K562 (cell line): Measurements from ENCODE around the gene CCDC102B. TPM values are rescaled to one million over a fixed set of nuclear protein-coding genes. Genes with fewer than 3 reads are reported as not detected.

Experiments used
- ATAC-seq: fragments of 200-7000 bp; cut with Tn5 transposase; 3 replicates; pipeline ENCODE4 v1.9.1; 2020; ENCODE audit warnings: moderate library complexity
- BruUV-seq: library from RNA; stranded (reverse); fragments of 400-500 nt; replicated peaks from 2 replicates; lab custom pipeline; 2021; lab: Mats Ljungman, UMichigan
- CTCF ChIA-PET: fragments of 300-600 bp; formaldehyde crosslinking; extraction: SDS; loops from one replicate; lab custom pipeline; 2021; ENCODE audit warnings: low intra/inter-chr PET ratio; lab: Yijun Ruan, JAX
- POLR2A ChIA-PET: fragments of 300-600, 350-650 bp; sonication (Branson Sonifier 250); formaldehyde crosslinking; extraction: SDS; loops from one replicate; lab custom pipeline; 2021; ENCODE audit warnings: antibody characterized with exemption, inconsistent platforms; lab: Yijun Ruan, JAX
- DNase-seq, 4 experiments: peaks; one replicate each; pipeline versions ENCODE4 v3.0.0 to v3.0.0-alpha.2; 2011 to 2018; ENCODE audit warnings: low spot score in 3 of 4, mixed read lengths in 3 of 4; ENCODE audit errors: extremely low read depth in 1 of 4
- FAIRE-seq: peaks from 2 replicates; lab custom pipeline; 2011; peaks lifted over from hg19 to GRCh38; lab: Jason Lieb, UNC
- H2AFZ ChIP-seq: 2 replicates; pipeline ENCODE4 v1.6.0; 2011; ENCODE audit warnings: low read depth, low read length, control low read depth, inconsistent platforms
- H3K27ac ChIP-seq: fragments of 200-600 bp; 3 replicates; pipeline ENCODE4 v1.8.0; 2011; ENCODE audit warnings: low read depth, mild to moderate bottlenecking, control low read depth, inconsistent platforms, low read length, moderate library complexity, mixed read lengths; ENCODE audit errors: extremely low read depth
- H3K27me3 ChIP-seq, 2 experiments: fragments of 300-600 bp in 1 of 2; 2 replicates in 1 of 2; 3 replicates in 1 of 2; pipeline versions ENCODE4 v1.6.0 to v1.8.0; 2011; ENCODE audit warnings: inconsistent platforms in 2 of 2, low read length in 2 of 2, mild to moderate bottlenecking in 1 of 2, mixed read lengths in 1 of 2, moderate library complexity in 1 of 2; ENCODE audit not compliant: control insufficient read depth in 2 of 2, insufficient read depth in 2 of 2
- H3K36me3 ChIP-seq: fragments of 300-600 bp; 3 replicates; pipeline ENCODE4 v1.8.0; 2011; ENCODE audit warnings: mild to moderate bottlenecking, low read length, inconsistent platforms; ENCODE audit not compliant: control insufficient read depth, insufficient read depth
- H3K4me1 ChIP-seq, 2 experiments: fragments of 200-600 bp in 1 of 2; replicated peaks in 1 of 2; 2 replicates in 1 of 2; 3 replicates in 1 of 2; pipeline versions ENCODE4 v1.5.1 to v1.8.0; 2011; ENCODE audit warnings: inconsistent platforms in 2 of 2, low read length in 2 of 2, mild to moderate bottlenecking in 1 of 2, mixed read lengths in 1 of 2, moderate library complexity in 1 of 2; ENCODE audit not compliant: control insufficient read depth in 2 of 2, insufficient read depth in 2 of 2
- H3K4me2 ChIP-seq: 2 replicates; pipeline ENCODE4 v1.6.1; 2011; ENCODE audit warnings: low read length, control low read depth, inconsistent platforms, mixed read lengths; ENCODE audit not compliant: insufficient read depth
- H3K4me3 ChIP-seq: fragments of 200-600 bp; sonication (generic), shearing (Covaris generic); 2 replicates; pipeline ENCODE4 v1.5.1; 2016; ENCODE audit warnings: control low read depth, inconsistent platforms
- H3K79me2 ChIP-seq: fragments of 200-600 bp; 3 replicates; pipeline ENCODE4 v1.8.0; 2011; ENCODE audit warnings: low read length, inconsistent platforms; ENCODE audit not compliant: control insufficient read depth, insufficient read depth
- H3K9ac ChIP-seq, 2 experiments: 2 replicates each; pipeline versions ENCODE4 v1.6.0 to v1.6.1; 2011; ENCODE audit warnings: low read depth in 2 of 2, low read length in 2 of 2, control low read depth in 1 of 2, inconsistent platforms in 1 of 2, mild to moderate bottlenecking in 1 of 2, mixed read lengths in 1 of 2; ENCODE audit not compliant: insufficient read depth in 1 of 2
- H3K9me1 ChIP-seq: one replicate; pipeline ENCODE4 v1.6.0; 2011; ENCODE audit warnings: inconsistent platforms, mild to moderate bottlenecking, low read length, moderate library complexity; ENCODE audit not compliant: control insufficient read depth, insufficient read depth
- H3K9me3 ChIP-seq: replicated peaks from 2 replicates; pipeline ENCODE4 v1.5.1; 2011; ENCODE audit warnings: low read depth, low read length, inconsistent platforms; ENCODE audit not compliant: control insufficient read depth, insufficient read depth
- H4K20me1 ChIP-seq: replicated peaks from 2 replicates; pipeline ENCODE4 v1.6.1; 2011; ENCODE audit warnings: low read length, inconsistent platforms, mixed read lengths; ENCODE audit not compliant: control insufficient read depth, insufficient read depth
- ARHGAP35 ChIP-seq: fragments of 450-650 bp; IDR thresholded peaks from 2 replicates; pipeline ENCODE4 v1.6.1; 2018; ENCODE audit not compliant: partially characterized antibody
- FOXP4 ChIP-seq: sonication (generic); formaldehyde crosslinking; IDR thresholded peaks from 2 replicates; pipeline ENCODE4 v1.8.0; 2022; ENCODE audit warnings: mild to moderate bottlenecking, missing genetic modification reagents, borderline replicate concordance
- GABPB1 ChIP-seq: sonication (generic); formaldehyde crosslinking; IDR thresholded peaks from 2 replicates; pipeline ENCODE4 v1.8.0; 2022; ENCODE audit warnings: mild to moderate bottlenecking, missing genetic modification reagents
- KDM1A ChIP-seq, 2 experiments: fragments of 450-650 bp; IDR thresholded peaks; 2 replicates each; pipeline ENCODE4 v1.6.1; 2016; ENCODE audit warnings: mild to moderate bottlenecking in 2 of 2
- KLF13 ChIP-seq: fragments of 450-650 bp; IDR thresholded peaks from 2 replicates; pipeline ENCODE4 v1.6.1; 2016; ENCODE audit warnings: missing genetic modification characterization, low read depth, mild to moderate bottlenecking, missing compliant biosample characterization, moderate library complexity, borderline replicate concordance
- NFE2L1 ChIP-seq: fragments of 450-650 bp; IDR thresholded peaks from 2 replicates; pipeline ENCODE4 v1.6.1; 2016; ENCODE audit warnings: missing genetic modification characterization, low read depth, mild to moderate bottlenecking, missing compliant biosample characterization, moderate library complexity, borderline replicate concordance
- NFXL1 ChIP-seq: fragments of 450-650 bp; formaldehyde crosslinking; IDR thresholded peaks from 2 replicates; pipeline ENCODE4 v1.4.0; 2021; ENCODE audit warnings: mild to moderate bottlenecking
- PHB2 ChIP-seq: fragments of 450-650 bp; IDR thresholded peaks from 2 replicates; pipeline ENCODE4 v1.6.1; 2017; ENCODE audit warnings: low read depth
- SIN3A ChIP-seq, 2 experiments: fragments of 150-350 bp in 1 of 2; IDR thresholded peaks; 2 replicates each; pipeline ENCODE4 v1.6.1; 2011 to 2016; ENCODE audit warnings: borderline replicate concordance in 2 of 2, low read depth in 2 of 2, low read length in 2 of 2, mild to moderate bottlenecking in 2 of 2, moderate library complexity in 2 of 2; ENCODE audit not compliant: control insufficient read depth in 1 of 2
- SNAPC5 ChIP-seq: fragments of 250-450 bp; sonication (Bioruptor Pico); IDR thresholded peaks from 2 replicates; pipeline ENCODE4 v1.8.0; 2021; ENCODE audit warnings: moderate library complexity, mild to moderate bottlenecking, inconsistent platforms
- SOX6 ChIP-seq: fragments of 450-650 bp; IDR thresholded peaks from 2 replicates; pipeline ENCODE4 v1.6.1; 2014; ENCODE audit warnings: mild to moderate bottlenecking
- SP2 ChIP-seq: IDR thresholded peaks from 2 replicates; pipeline ENCODE4 v1.6.1; 2011; ENCODE audit warnings: mild to moderate bottlenecking, low read depth, low read length, moderate library complexity; ENCODE audit not compliant: poor library complexity, severe bottlenecking; ENCODE audit errors: extremely low read depth
- THRAP3 ChIP-seq: fragments of 450-650 bp; IDR thresholded peaks from 2 replicates; pipeline ENCODE4 v1.6.1; 2016; ENCODE audit warnings: mild to moderate bottlenecking, inconsistent platforms, borderline replicate concordance
- ZBTB43 ChIP-seq: sonication (generic); formaldehyde crosslinking; IDR thresholded peaks from 2 replicates; pipeline ENCODE4 v1.8.0; 2023; ENCODE audit warnings: mild to moderate bottlenecking, missing genetic modification reagents
- ZFP1 ChIP-seq: fragments of 450-650 bp; formaldehyde crosslinking; IDR thresholded peaks from 2 replicates; pipeline ENCODE4 v1.4.0; 2020; ENCODE audit warnings: mild to moderate bottlenecking, mixed read lengths
- ZNF224 ChIP-seq: sonication (generic); formaldehyde crosslinking; IDR thresholded peaks from 2 replicates; pipeline ENCODE4 v1.8.0; 2022; ENCODE audit warnings: mild to moderate bottlenecking, missing genetic modification reagents
- ZNF398 ChIP-seq: fragments of 250-450 bp; sonication (Bioruptor Pico); IDR thresholded peaks from 2 replicates; pipeline ENCODE4 v1.8.0; 2021; ENCODE audit warnings: moderate library complexity, mild to moderate bottlenecking, inconsistent platforms
- ZNF583 ChIP-seq: fragments of 250-450 bp; sonication (Bioruptor Pico); IDR thresholded peaks from 2 replicates; pipeline ENCODE4 v1.4.0; 2020
- WGBS: fragments of 100-300 bp; shearing (Covaris generic); methylation state at CpG from one replicate; pipeline ENCODE4 v1.1.6; 2016; ENCODE audit warnings: low coverage, mixed read lengths; ENCODE audit not compliant: insufficient coverage; ENCODE audit errors: missing lambda C conversion rate; 5-methylcytosine and 5-hydroxymethylcytosine counted together
- in situ Hi-C: fragments of 300-500 bp; cut with MboI; formaldehyde crosslinking; loops from 4 replicates; pipeline ENCODE4 v1.15.0; 2018; ENCODE audit warnings: inconsistent platforms, mixed read lengths
- intact Hi-C: fragments of 100-400 bp; cut with micrococcal nuclease; formaldehyde crosslinking; loops from 2 replicates; pipeline ENCODE4 v1.14.2; 2022
- polyA plus RNA-seq, 8 experiments: library from polyadenylated mRNA; depleted of rRNA in 4 of 8; stranded (reverse) in 5 of 8; unstranded in 3 of 8; fragments of >200 nt; fragmentation: Nextera tagmentation in 2 of 8; fragmentation: Illumina TruSeq in 1 of 8; extraction: Ambion mirVana in 2 of 8; extraction: Trizol in 1 of 8; gene quantifications; 2 replicates each; pipeline versions ENCODE4 v1.2.1 to v1.2.3, GENCODE V29; 2011 to 2014; ENCODE audit warnings: inconsistent platforms in 1 of 8, missing spikeins in 1 of 8
- total RNA-seq, 7 experiments: library from RNA; depleted of rRNA in 6 of 7; stranded (reverse); fragments of >200 nt in 6 of 7; fragmentation: Illumina TruSeq in 2 of 7; extraction: Trizol in 2 of 7; gene quantifications; 2 replicates each; pipeline versions ENCODE4 v1.2.1 to v1.2.3, GENCODE V29; 2011 to 2021; ENCODE audit warnings: low replicate concordance in 1 of 7

The CCDC102B gene
- total and polyA plus RNA-seq, 9 of the 15 experiments (the other 6 are each of a cell fraction or from before 2014, with no cell fraction given), result 0.18 to 1.5 (median 0.73) TPM

GRCh38 chr18:68965817-68966216 is 167.9 kb downstream of the CCDC102B start (continued):
- no peak for TF ChIP-seq SP2
- TF ChIP-seq SIN3A (IDR thresholded peaks at IDR 0.05; ENCODE audit: borderline replicate concordance in 2 of 2, control insufficient read depth in 1 of 2, low read depth in 2 of 2, low read length in 2 of 2), result no peak
- no peak for TF ChIP-seq PHB2
- TF ChIP-seq KLF13 (tag), result no peak
- no peak for TF ChIP-seq NFXL1
- TF ChIP-seq ZFP1, result no peak
- no peak for TF ChIP-seq SOX6
- TF ChIP-seq KDM1A (IDR thresholded peaks at IDR 0.05), result no peak
- TF ChIP-seq ZNF583 (CRISPR knock-in tag), result no peak
- no peak for TF ChIP-seq ZNF398 (CRISPR knock-in tag)
- TF ChIP-seq, all 486 proteins: peak for 0

- BruUV-seq, result no TSS peak
- CTCF ChIA-PET, result no interaction called here
- TF ChIP-seq ZNF224 (CRISPR knock-in tag), result no peak
- TF ChIP-seq ARHGAP35, result no peak
- no peak for TF ChIP-seq FOXP4
- no peak for TF ChIP-seq NFE2L1
- no peak for TF ChIP-seq GABPB1 (CRISPR knock-in tag)
- no peak for TF ChIP-seq SNAPC5 (CRISPR knock-in tag)
- TF ChIP-seq ZBTB43 (CRISPR knock-in tag), result no peak
- TF ChIP-seq THRAP3, result no peak
These were observed 171.1 kb downstream of the CCDC102B start for GRCh38 chr18:68969027-68969426.

More at GRCh38 chr18:68969027-68969426, 171.1 kb downstream of the CCDC102B start:
- Histone ChIP-seq H3K9me3 (no peaks in the 10 kb centered on the region), H3K9ac (no peak overlapping the region), H2AFZ (no peak overlapping the region), H3K36me3 (no peaks in the 10 kb centered on the region), H3K4me2 (no peak overlapping the region), H3K79me2 (no peaks in the 10 kb centered on the region), H3K27me3 (no peaks in the 10 kb centered on the region), H4K20me1 (no peaks in the 10 kb centered on the region), H3K4me3 (no peak overlapping the region), H3K4me1 (no peaks in the 10 kb centered on the region), H3K9me1 (no peaks in the 10 kb centered on the region), H3K27ac (no peak overlapping the region)
- in situ Hi-C loops (no loop called here), intact Hi-C loops (no loop called here)
- WGBS, result 0% methylated on average over 4 of the region's 5 CpGs
- FAIRE-seq (no peak), ATAC-seq (no peak), DNase-seq (no peak)
- POLR2A ChIA-PET, result no interaction called here
